HepG2 (cell line): ENCODE measurements around the gene MLST8. TPM values are rescaled to one million over a fixed set of nuclear protein-coding genes. Genes with fewer than 3 reads are reported as not detected.

Source experiments
- ATAC-seq: fragments of 200-7000 bp; cut with Tn5 transposase; 3 replicates; pipeline ENCODE4 v1.9.1; 2020; ENCODE audit warnings: mild to moderate bottlenecking, moderate library complexity
- BruUV-seq: library from RNA; stranded (reverse); fragments of 400-500 nt; replicated peaks from 2 replicates; lab custom pipeline; 2021; lab: Mats Ljungman, UMichigan
- CTCF ChIA-PET: fragments of 300-600 bp; formaldehyde crosslinking; extraction: SDS; loops from one replicate; lab custom pipeline; 2021; ENCODE audit warnings: low total read pairs, inconsistent platforms, low intra/inter-chr PET ratio; lab: Yijun Ruan, JAX
- POLR2A ChIA-PET: fragments of 350-600 bp; sonication (Branson Sonifier 250); formaldehyde crosslinking; loops from one replicate; lab custom pipeline; 2020; ENCODE audit warnings: antibody characterized with exemption, inconsistent platforms; lab: Yijun Ruan, JAX
- DNase-seq: peaks from one replicate; pipeline ENCODE4 v3.0.0-alpha.2; 2015; ENCODE audit warnings: low spot score
- FAIRE-seq: peaks from 3 replicates; lab custom pipeline; 2011; peaks lifted over from hg19 to GRCh38; lab: Jason Lieb, UNC
- H2AFZ ChIP-seq: one replicate; pipeline ENCODE4 v1.6.1; 2011; ENCODE audit warnings: low read length, inconsistent platforms
- H3K27ac ChIP-seq: fragments of 300-600 bp; 3 replicates; pipeline ENCODE4 v1.8.0; 2011; ENCODE audit warnings: mixed run types, mild to moderate bottlenecking, mixed read lengths, low read length, inconsistent platforms; ENCODE audit not compliant: insufficient read depth; ENCODE audit errors: extremely low read length
- H3K27me3 ChIP-seq, 2 experiments: fragments of 200-600 bp in 1 of 2; 2 replicates in 1 of 2; 3 replicates in 1 of 2; pipeline versions ENCODE4 v1.6.0 to v1.8.0; 2011; ENCODE audit warnings: low read length in 2 of 2, mild to moderate bottlenecking in 2 of 2, moderate library complexity in 2 of 2, inconsistent platforms in 1 of 2; ENCODE audit not compliant: insufficient read depth in 2 of 2, control insufficient read depth in 1 of 2
- H3K36me3 ChIP-seq, 2 experiments: fragments of 200-600 bp in 1 of 2; replicated peaks in 1 of 2; 2 replicates in 1 of 2; 3 replicates in 1 of 2; pipeline versions ENCODE4 v1.5.1 to v1.8.0; 2011; ENCODE audit warnings: low read length in 2 of 2, inconsistent platforms in 1 of 2; ENCODE audit not compliant: insufficient read depth in 2 of 2, control insufficient read depth in 1 of 2
- H3K4me1 ChIP-seq: 2 replicates; pipeline ENCODE4 v1.5.1; 2012; ENCODE audit warnings: low read length, inconsistent platforms; ENCODE audit not compliant: insufficient read depth
- H3K4me2 ChIP-seq: 2 replicates; pipeline ENCODE4 v1.6.0; 2011; ENCODE audit warnings: low read depth, low read length, inconsistent platforms
- H3K4me3 ChIP-seq, 3 experiments: fragments of 200-600 bp in 1 of 3; sonication (generic), shearing (Covaris generic) in 1 of 3; replicated peaks in 1 of 3; 2 replicates each; pipeline ENCODE4 v1.5.1; 2011 to 2016; ENCODE audit warnings: low read length in 3 of 3, inconsistent platforms in 2 of 3, low read depth in 2 of 3, mild to moderate bottlenecking in 2 of 3, control low read depth in 1 of 3, mixed read lengths in 1 of 3; ENCODE audit not compliant: insufficient read depth in 1 of 3
- H3K79me2 ChIP-seq: one replicate; pipeline ENCODE4 v1.6.1; 2011; ENCODE audit warnings: low read length, inconsistent platforms; ENCODE audit not compliant: insufficient read depth
- H3K9ac ChIP-seq: 2 replicates; pipeline ENCODE4 v1.6.0; 2011; ENCODE audit warnings: mild to moderate bottlenecking, low read depth, low read length, inconsistent platforms; ENCODE audit not compliant: insufficient read depth
- H3K9me3 ChIP-seq: 2 replicates; pipeline ENCODE4 v1.5.1; 2012; ENCODE audit warnings: mild to moderate bottlenecking, low read length
- H4K20me1 ChIP-seq: 2 replicates; pipeline ENCODE4 v1.6.0; 2011; ENCODE audit warnings: inconsistent platforms, mild to moderate bottlenecking, low read length, moderate library complexity; ENCODE audit not compliant: insufficient read depth
- HNRNPL ChIP-seq: fragments of 200-400 bp; formaldehyde crosslinking; IDR thresholded peaks from 2 replicates; pipeline ENCODE4 v1.6.1; 2017; ENCODE audit warnings: mild to moderate bottlenecking, low read depth, low read length
- MBNL3 ChIP-seq: fragments of 250-450 bp; sonication (Bioruptor Pico); conservative IDR thresholded peaks from 2 replicates; pipeline ENCODE4 v1.8.0; 2022; ENCODE audit warnings: mild to moderate bottlenecking, inconsistent platforms
- NR1H2 ChIP-seq: sonication (generic); formaldehyde crosslinking; IDR thresholded peaks from 2 replicates; pipeline ENCODE4 v1.8.1; 2022; ENCODE audit warnings: low read depth, missing genetic modification reagents, borderline replicate concordance
- RBM22 ChIP-seq: fragments of 200-400 bp; formaldehyde crosslinking; optimal IDR thresholded peaks from 2 replicates; pipeline ENCODE3; 2017; ENCODE audit warnings: mild to moderate bottlenecking, low read length, moderate library complexity
- TOPORS ChIP-seq: sonication (generic); formaldehyde crosslinking; IDR thresholded peaks from 2 replicates; pipeline ENCODE4 v1.8.0; 2023; ENCODE audit warnings: mild to moderate bottlenecking, missing genetic modification reagents
- ZNF558 ChIP-seq: sonication (generic); formaldehyde crosslinking; IDR thresholded peaks from 2 replicates; pipeline ENCODE4 v1.9.0; 2022; ENCODE audit warnings: mild to moderate bottlenecking, missing genetic modification reagents, borderline replicate concordance
- WGBS: methylation state at CpG from one replicate; pipeline ENCODE4 v1.1.6; 2017; ENCODE audit warnings: low lambda C conversion rate; 5-methylcytosine and 5-hydroxymethylcytosine counted together
- in situ Hi-C: cut with HindIII; loops from 2 replicates; pipeline ENCODE4 v1.10.0; 2017; ENCODE audit warnings: low pct_unique_long_range_greater_than_20kb; ENCODE audit not compliant: extremely low pct_ligation_motif_present
- intact Hi-C: fragments of 100-400 bp; cut with micrococcal nuclease; formaldehyde crosslinking; loops from one replicate; pipeline ENCODE4 v1.10.0; 2022; ENCODE audit not compliant: unreplicated experiment
- polyA plus RNA-seq, 8 experiments: library from polyadenylated mRNA; depleted of rRNA in 3 of 8; stranded (reverse) in 7 of 8; unstranded in 1 of 8; fragments of >200 nt; fragmentation: Illumina TruSeq in 4 of 8; extraction: Trizol in 4 of 8; gene quantifications; 2 replicates each; pipeline versions ENCODE4 v1.2.1 to v1.2.3, GENCODE V29; 2011 to 2016; ENCODE audit warnings: low read depth in 4 of 8, missing spikeins in 1 of 8, mixed read lengths in 1 of 8; ENCODE audit not compliant: insufficient read depth in 1 of 8
- total RNA-seq, 5 experiments: library from RNA; depleted of rRNA; stranded (reverse); fragments of >200 nt; fragmentation: Illumina TruSeq; extraction: Trizol; gene quantifications; 2 replicates each; pipeline ENCODE4 v1.2.3, GENCODE V29; 2016; ENCODE audit warnings: low read depth in 1 of 5
- TF ChIP-seq, protein P1 (sequence below): IDR thresholded peaks from 2 replicates; pipeline ENCODE4 v1.6.1; 2016; ENCODE audit warnings: low read depth, control low read depth
- TF ChIP-seq, protein P2 (sequence below): sonication (generic); formaldehyde crosslinking; IDR thresholded peaks from 2 replicates; pipeline ENCODE4 v1.4.0; 2020; ENCODE audit warnings: missing genetic modification reagents
- TF ChIP-seq, protein P3 (sequence below): sonication (generic); formaldehyde crosslinking; IDR thresholded peaks from 2 replicates; pipeline ENCODE4 v1.4.0; 2020; ENCODE audit warnings: mild to moderate bottlenecking, missing genetic modification reagents
- TF ChIP-seq, protein P4 (sequence below): sonication (generic); formaldehyde crosslinking; IDR thresholded peaks from 2 replicates; pipeline ENCODE4 v1.5.0; 2020; ENCODE audit warnings: mild to moderate bottlenecking, missing genetic modification reagents, borderline replicate concordance
- TF ChIP-seq, protein P5 (sequence below): sonication (generic); formaldehyde crosslinking; IDR thresholded peaks from 2 replicates; pipeline ENCODE4 v1.8.0; 2022; ENCODE audit warnings: mild to moderate bottlenecking, missing genetic modification reagents, moderate library complexity

Gene MLST8
- total and polyA plus RNA-seq, 2 of the 13 experiments (the other 11 are each of a cell fraction or from before 2014, with no cell fraction given), result 30.8 to 72.7 TPM

DNA sequence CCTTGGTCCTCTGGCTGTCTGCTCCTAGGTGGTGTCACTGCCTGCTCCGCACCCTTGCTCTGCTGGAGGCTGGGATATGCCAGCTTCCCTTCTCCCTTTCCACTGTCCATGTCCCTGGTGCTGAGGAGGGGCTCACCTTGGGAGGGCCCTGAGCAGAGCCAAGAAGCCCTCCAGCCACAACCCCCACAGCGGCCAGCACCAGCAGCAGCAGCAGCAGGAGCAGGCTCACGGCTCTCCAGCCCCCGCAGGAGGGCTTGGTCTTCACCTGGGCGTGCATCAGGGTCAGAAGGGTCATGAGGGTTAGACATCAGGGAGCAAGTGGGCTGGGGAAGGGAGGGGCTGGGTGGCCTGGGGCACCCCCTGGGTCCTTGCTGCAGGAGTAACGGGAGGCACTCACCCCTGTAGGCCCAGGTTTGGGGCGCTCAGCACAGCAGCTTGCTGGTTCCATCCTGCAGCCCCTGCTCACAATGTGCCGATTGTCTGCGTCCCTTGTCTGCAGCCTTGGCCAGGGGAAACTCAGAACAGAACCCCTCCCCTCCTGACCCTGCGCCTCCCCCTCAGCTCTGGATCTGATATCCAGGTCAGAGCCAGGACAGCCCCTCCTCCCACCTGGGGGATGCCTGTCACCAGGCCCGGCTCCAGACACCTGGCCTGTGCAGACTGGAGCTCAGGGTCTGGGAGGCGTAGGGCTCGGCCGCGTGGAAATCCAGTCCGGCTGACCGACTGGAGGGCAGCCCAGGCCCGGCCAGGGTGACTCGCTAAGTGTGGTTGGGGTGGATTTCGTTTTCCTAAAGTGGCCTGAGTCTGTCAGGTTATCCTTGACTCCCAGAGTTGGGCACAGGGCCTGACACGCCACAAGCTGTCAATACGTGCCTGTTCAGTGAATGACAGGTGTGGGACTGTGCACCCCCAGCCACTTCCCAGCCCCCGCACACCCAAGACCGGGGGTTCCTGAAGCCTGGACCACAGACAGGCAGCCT, 5.4 kb downstream of the MLST8 start, which contains the start of gene BRICD5:
Gene BRICD5 (minus strand): TSS at position 478 of the 980 bp plus-strand sequence. CDS start 30 bp downstream, at position 448.
- intact Hi-C loops, result no loop called here
- CTCF ChIA-PET, result no interaction called here
- TF ChIP-seq RBM22, result peak; percentile 12
- TF ChIP-seq, protein P1, sequence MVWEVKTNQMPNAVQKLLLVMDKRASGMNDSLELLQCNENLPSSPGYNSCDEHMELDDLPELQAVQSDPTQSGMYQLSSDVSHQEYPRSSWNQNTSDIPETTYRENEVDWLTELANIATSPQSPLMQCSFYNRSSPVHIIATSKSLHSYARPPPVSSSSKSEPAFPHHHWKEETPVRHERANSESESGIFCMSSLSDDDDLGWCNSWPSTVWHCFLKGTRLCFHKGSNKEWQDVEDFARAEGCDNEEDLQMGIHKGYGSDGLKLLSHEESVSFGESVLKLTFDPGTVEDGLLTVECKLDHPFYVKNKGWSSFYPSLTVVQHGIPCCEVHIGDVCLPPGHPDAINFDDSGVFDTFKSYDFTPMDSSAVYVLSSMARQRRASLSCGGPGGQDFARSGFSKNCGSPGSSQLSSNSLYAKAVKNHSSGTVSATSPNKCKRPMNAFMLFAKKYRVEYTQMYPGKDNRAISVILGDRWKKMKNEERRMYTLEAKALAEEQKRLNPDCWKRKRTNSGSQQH (CRISPR knock-in tag), result no peak
- TF ChIP-seq, protein P2, sequence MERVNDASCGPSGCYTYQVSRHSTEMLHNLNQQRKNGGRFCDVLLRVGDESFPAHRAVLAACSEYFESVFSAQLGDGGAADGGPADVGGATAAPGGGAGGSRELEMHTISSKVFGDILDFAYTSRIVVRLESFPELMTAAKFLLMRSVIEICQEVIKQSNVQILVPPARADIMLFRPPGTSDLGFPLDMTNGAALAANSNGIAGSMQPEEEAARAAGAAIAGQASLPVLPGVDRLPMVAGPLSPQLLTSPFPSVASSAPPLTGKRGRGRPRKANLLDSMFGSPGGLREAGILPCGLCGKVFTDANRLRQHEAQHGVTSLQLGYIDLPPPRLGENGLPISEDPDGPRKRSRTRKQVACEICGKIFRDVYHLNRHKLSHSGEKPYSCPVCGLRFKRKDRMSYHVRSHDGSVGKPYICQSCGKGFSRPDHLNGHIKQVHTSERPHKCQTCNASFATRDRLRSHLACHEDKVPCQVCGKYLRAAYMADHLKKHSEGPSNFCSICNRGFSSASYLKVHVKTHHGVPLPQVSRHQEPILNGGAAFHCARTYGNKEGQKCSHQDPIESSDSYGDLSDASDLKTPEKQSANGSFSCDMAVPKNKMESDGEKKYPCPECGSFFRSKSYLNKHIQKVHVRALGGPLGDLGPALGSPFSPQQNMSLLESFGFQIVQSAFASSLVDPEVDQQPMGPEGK, result peak; percentile 87
- TF ChIP-seq, protein P3, sequence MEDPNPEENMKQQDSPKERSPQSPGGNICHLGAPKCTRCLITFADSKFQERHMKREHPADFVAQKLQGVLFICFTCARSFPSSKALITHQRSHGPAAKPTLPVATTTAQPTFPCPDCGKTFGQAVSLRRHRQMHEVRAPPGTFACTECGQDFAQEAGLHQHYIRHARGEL (CRISPR knock-in tag), result 0 out of 2 replicates have a peak, but pooled peaks have one; percentile 33
- TF ChIP-seq HNRNPL, result no peak
- TF ChIP-seq TOPORS (CRISPR knock-in tag), result no peak; the same call in 1 of the 2 replicates
- no peak for TF ChIP-seq NR1H2 (CRISPR knock-in tag)
- TF ChIP-seq ZNF558 (CRISPR knock-in tag), result no peak
- no peak for TF ChIP-seq MBNL3 (CRISPR knock-in tag)
- TF ChIP-seq, protein P4, sequence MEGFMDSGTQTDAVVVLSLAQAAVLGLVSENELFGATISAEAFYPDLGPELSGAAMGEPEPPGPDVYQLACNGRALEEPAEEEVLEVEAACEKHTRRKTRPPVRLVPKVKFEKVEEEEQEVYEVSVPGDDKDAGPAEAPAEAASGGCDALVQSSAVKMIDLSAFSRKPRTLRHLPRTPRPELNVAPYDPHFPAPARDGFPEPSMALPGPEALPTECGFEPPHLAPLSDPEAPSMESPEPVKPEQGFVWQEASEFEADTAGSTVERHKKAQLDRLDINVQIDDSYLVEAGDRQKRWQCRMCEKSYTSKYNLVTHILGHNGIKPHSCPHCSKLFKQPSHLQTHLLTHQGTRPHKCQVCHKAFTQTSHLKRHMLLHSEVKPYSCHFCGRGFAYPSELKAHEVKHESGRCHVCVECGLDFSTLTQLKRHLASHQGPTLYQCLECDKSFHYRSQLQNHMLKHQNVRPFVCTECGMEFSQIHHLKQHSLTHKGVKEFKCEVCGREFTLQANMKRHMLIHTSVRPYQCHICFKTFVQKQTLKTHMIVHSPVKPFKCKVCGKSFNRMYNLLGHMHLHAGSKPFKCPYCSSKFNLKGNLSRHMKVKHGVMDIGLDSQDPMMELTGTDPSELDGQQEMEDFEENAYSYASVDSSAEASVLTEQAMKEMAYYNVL (CRISPR knock-in tag), result no peak
- TF ChIP-seq, protein P5, sequence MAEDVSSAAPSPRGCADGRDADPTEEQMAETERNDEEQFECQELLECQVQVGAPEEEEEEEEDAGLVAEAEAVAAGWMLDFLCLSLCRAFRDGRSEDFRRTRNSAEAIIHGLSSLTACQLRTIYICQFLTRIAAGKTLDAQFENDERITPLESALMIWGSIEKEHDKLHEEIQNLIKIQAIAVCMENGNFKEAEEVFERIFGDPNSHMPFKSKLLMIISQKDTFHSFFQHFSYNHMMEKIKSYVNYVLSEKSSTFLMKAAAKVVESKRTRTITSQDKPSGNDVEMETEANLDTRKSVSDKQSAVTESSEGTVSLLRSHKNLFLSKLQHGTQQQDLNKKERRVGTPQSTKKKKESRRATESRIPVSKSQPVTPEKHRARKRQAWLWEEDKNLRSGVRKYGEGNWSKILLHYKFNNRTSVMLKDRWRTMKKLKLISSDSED (CRISPR knock-in tag), result peak; percentile 41; the same call in 1 of the 2 replicates

More for the DNA sequence above, 5.4 kb downstream of the MLST8 start, which contains the start of gene BRICD5:
- Histone ChIP-seq H3K27ac (peak within 1 kb of the TSS; percentile 59), H3K9me3 (no peaks in the 10 kb centered on the region), H4K20me1 (0 out of 2 replicates have a peak, but pooled peaks cover 3% of the 10 kb centered on the region), H2AFZ (no peak within 1 kb of the TSS), H3K79me2 (peaks cover 28% of the 10 kb centered on the region), H3K4me3 (peak within 1 kb of the TSS in 1 of 3 experiments; percentile 30; a peak in 1 of 6 replicates), H3K27me3 (no peaks in the 10 kb centered on the region; a peak in 1 of 5 replicates), H3K36me3 (peaks cover 4 to 20% of the 10 kb centered on the region in 2 experiments; a peak in 4 of 5 replicates), H3K4me2 (peak within 1 kb of the TSS; percentile 63), H3K9ac (peak within 1 kb of the TSS; percentile 8; the same call in 1 of the 2 replicates), H3K4me1 (peaks cover 52% of the 10 kb centered on the region)
- POLR2A ChIA-PET, result interaction anchor here (1.3 to 1.4 kb wide), 3 partner anchors 16 to 56 kb away, joined by 3 to 6 read pairs (median 5); partner anchors contain the start of genes ECI1 and TRAF7
- ATAC-seq (peak; percentile 32), DNase-seq (peak; percentile 76), FAIRE-seq (peak; percentile 63)
- in situ Hi-C loops, result no loop called here
- no TSS peak for BruUV-seq
- 75% methylated on average over 3 of the region's 24 CpGs for WGBS
